ENCODE data around the gene FUT2.

DNA sequence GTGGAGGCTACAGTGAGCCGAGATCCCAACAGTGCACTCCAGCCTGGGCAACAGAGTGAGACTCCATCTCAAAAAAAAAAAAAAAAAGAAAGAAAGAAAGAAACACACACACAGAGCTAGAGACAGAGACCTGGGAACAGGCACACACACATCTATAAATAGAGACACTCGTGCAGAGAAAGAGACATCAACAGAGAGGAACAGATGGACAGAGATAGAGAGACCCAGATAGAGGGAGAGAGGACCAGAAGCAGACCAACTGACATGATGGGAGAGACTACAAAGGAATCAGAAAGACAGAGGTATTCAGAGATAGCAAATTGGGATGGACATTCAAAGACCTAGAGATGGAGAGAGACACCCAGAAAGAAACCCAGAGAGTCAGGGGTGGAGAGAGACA is 47.6 kb upstream of the FUT2 start:
- TF ChIP-seq POLR2A (IDR thresholded peaks at IDR 0.05; ENCODE audit: low read length) (no peak), GATA1 (IDR thresholded peaks at IDR 0.05; ENCODE audit: low read depth, low read length) (no peak)

Measured in erythroblast (primary cell).